ENCODE data around the gene DPAGT1.

The DPAGT1 gene

DNA sequence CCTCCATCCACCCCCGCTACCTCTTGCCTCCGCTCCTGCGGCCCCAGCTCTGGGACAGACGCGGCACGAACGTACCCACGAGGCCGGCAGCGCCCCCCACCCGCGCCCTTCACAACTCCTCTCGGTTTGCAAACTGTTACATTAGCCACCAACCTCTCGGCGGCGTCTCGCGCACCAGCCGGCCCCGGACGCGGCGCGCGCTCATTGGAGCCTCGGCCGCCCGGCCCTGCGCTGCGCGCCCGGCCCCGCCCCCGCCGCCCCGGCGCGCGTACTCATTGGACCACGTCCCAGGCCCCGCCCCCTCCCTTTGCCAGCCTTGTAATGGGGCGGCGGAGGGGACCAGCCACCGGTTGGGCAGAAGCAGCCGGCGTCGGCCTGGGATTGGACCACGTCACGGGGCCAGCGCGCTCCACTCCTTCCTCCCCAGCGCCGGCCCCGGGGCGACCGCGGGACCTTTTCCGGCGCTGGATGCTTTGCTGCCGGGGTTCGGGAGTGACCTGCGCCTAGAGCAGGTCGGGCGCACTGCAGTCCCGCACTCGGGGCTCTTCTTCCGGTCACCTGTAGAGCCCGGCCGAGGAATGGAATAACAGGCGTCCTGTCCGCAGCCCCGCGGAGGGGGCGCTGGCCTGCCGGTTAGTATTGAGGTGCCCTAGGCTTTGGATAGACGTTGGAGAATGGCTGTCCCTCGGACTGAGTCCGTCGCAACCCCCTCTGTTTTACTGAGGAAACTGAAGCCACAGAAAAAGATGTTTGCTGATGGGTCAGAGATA lies 44.5 kb downstream of the DPAGT1 start, which contains the start of gene HYOU1 (continued):
- 0 out of 2 replicates have a peak, but pooled peaks have one; percentile 52 for TF ChIP-seq ZNF24 (tag by site-specific recombination; IDR thresholded peaks at IDR 0.05)
- 0 out of 2 replicates have a peak, but pooled peaks have one; percentile 40 for TF ChIP-seq IKZF3 (tag by site-specific recombination; IDR thresholded peaks at IDR 0.05)
- no peak for TF ChIP-seq HOXD13 (CRISPR knock-in tag; IDR thresholded peaks at IDR 0.05; ENCODE audit: borderline replicate concordance)

DNA sequence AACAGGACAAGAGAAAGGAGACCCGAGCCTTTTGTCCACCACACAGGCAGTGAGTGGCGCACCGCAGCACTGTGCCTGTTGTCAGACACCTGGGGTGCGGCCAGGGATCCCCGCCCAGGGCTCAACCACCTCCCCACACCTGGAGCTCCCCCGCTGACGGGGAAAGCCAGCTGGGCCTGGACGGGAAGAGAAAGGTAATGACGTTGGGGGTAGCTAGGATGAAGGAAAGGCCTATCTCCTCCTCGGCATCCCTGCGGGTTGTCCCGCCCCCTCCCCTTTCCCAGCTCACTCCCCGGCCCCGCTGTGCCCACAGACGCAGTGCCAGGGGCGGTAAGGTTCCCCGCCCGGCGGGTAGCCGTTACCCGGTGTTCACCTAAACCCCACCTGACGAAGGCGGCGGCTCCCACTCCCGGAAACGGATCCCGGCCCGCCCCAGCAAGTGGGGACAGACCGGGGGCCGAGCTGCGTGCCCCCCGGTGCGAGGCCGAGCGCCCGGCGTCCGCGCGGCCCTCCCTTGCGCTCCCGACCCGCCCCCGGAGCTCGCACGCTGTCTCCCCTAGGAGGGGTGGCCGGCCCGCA lies 45.1 kb downstream of the DPAGT1 start:
- H3K4me3 ChIP-seq (ENCODE audit: low read depth, low read length): peak overlapping the region; percentile 85
- CTCF ChIA-PET: interaction anchor here (0.7 to 1.8 kb wide), 4 partner anchors 14 to 282 kb away, joined by 3 to 6 read pairs (median 4); no protein-coding TSS in a partner anchor
- H3K9me3 ChIP-seq (ENCODE audit: control insufficient read depth, insufficient read depth, low read depth, low read length): no peaks in the 10 kb centered on the region
- peak overlapping the region; percentile 72; the same call in 1 of the 2 replicates for H3K27ac ChIP-seq (ENCODE audit: extremely low read depth, low read depth, low read length)
- POLR2A ChIA-PET: interaction anchor here (0.5 to 4.0 kb wide), 18 partner anchors 9 to 261 kb away, joined by 3 to 20 read pairs (median 4); partner anchors contain the start of genes C2CD2L, DPAGT1, HINFP and HMBS
- H3K4me1 ChIP-seq (ENCODE audit: control insufficient read depth, insufficient read depth, low read length): no peaks in the 10 kb centered on the region
- TF ChIP-seq SALL2 (tag by site-specific recombination; IDR thresholded peaks at IDR 0.05; ENCODE audit: borderline replicate concordance) (no peak), EGR2 (tag by site-specific recombination; IDR thresholded peaks at IDR 0.05; ENCODE audit: low read depth) (peak; percentile 53), ZNF2 (tag by site-specific recombination; IDR thresholded peaks at IDR 0.05) (no peak), ZNF76 (tag by site-specific recombination; IDR thresholded peaks at IDR 0.05; ENCODE audit: borderline replicate concordance, low read depth) (0 out of 2 replicates have a peak, but pooled peaks have one; percentile 38), ZBTB48 (tag by site-specific recombination; IDR thresholded peaks at IDR 0.05) (peak; percentile 11; the same call in 1 of the 2 replicates), GLIS2 (tag by site-specific recombination; IDR thresholded peaks at IDR 0.05) (peak; percentile 51), SP2 (tag by site-specific recombination; IDR thresholded peaks at IDR 0.05) (peak; percentile 63), GLIS1 (tag by site-specific recombination; IDR thresholded peaks at IDR 0.05) (peak; percentile 66), ZFHX2 (tag by site-specific recombination; conservative IDR thresholded peaks at IDR 0.05) (peak; percentile 87), ZNF335 (tag by site-specific recombination; conservative IDR thresholded peaks at IDR 0.05) (peak; percentile 49), ZBTB7A (tag by site-specific recombination; IDR thresholded peaks at IDR 0.05; ENCODE audit: low read depth) (no peak), ZNF561 (tag by site-specific recombination; IDR thresholded peaks at IDR 0.05; ENCODE audit: borderline replicate concordance) (peak; percentile 50; the same call in 1 of the 2 replicates), ZIC2 (tag by site-specific recombination; IDR thresholded peaks at IDR 0.05) (peak; percentile 77)
- TF ChIP-seq, protein P1, sequence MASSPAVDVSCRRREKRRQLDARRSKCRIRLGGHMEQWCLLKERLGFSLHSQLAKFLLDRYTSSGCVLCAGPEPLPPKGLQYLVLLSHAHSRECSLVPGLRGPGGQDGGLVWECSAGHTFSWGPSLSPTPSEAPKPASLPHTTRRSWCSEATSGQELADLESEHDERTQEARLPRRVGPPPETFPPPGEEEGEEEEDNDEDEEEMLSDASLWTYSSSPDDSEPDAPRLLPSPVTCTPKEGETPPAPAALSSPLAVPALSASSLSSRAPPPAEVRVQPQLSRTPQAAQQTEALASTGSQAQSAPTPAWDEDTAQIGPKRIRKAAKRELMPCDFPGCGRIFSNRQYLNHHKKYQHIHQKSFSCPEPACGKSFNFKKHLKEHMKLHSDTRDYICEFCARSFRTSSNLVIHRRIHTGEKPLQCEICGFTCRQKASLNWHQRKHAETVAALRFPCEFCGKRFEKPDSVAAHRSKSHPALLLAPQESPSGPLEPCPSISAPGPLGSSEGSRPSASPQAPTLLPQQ (tag by site-specific recombination; IDR thresholded peaks at IDR 0.05): peak; percentile 17; the same call in 1 of the 2 replicates
- TF ChIP-seq, protein P2, sequence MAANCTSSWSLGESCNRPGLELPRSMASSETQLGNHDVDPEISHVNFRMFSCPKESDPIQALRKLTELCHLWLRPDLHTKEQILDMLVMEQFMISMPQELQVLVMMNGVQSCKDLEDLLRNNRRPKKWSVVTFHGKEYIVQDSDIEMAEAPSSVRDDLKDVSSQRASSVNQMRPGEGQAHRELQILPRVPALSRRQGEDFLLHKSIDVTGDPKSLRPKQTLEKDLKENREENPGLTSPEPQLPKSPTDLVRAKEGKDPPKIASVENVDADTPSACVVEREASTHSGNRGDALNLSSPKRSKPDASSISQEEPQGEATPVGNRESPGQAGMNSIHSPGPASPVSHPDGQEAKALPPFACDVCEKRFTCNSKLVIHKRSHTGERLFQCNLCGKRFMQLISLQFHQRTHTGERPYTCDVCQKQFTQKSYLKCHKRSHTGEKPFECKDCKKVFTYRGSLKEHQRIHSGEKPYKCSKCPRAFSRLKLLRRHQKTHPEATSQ (tag by site-specific recombination; IDR thresholded peaks at IDR 0.05): no peak
- TF ChIP-seq, protein P3, sequence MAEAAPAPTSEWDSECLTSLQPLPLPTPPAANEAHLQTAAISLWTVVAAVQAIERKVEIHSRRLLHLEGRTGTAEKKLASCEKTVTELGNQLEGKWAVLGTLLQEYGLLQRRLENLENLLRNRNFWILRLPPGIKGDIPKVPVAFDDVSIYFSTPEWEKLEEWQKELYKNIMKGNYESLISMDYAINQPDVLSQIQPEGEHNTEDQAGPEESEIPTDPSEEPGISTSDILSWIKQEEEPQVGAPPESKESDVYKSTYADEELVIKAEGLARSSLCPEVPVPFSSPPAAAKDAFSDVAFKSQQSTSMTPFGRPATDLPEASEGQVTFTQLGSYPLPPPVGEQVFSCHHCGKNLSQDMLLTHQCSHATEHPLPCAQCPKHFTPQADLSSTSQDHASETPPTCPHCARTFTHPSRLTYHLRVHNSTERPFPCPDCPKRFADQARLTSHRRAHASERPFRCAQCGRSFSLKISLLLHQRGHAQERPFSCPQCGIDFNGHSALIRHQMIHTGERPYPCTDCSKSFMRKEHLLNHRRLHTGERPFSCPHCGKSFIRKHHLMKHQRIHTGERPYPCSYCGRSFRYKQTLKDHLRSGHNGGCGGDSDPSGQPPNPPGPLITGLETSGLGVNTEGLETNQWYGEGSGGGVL (tag by site-specific recombination; IDR thresholded peaks at IDR 0.05): peak; percentile 56; the same call in 1 of the 2 replicates
- TF ChIP-seq, protein P4, sequence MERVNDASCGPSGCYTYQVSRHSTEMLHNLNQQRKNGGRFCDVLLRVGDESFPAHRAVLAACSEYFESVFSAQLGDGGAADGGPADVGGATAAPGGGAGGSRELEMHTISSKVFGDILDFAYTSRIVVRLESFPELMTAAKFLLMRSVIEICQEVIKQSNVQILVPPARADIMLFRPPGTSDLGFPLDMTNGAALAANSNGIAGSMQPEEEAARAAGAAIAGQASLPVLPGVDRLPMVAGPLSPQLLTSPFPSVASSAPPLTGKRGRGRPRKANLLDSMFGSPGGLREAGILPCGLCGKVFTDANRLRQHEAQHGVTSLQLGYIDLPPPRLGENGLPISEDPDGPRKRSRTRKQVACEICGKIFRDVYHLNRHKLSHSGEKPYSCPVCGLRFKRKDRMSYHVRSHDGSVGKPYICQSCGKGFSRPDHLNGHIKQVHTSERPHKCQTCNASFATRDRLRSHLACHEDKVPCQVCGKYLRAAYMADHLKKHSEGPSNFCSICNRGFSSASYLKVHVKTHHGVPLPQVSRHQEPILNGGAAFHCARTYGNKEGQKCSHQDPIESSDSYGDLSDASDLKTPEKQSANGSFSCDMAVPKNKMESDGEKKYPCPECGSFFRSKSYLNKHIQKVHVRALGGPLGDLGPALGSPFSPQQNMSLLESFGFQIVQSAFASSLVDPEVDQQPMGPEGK (tag by site-specific recombination; IDR thresholded peaks at IDR 0.05): peak; percentile 32; the same call in 1 of the 2 replicates
- H3K36me3 ChIP-seq (ENCODE audit: control insufficient read depth in 2 of 2, insufficient read depth in 1 of 2, low read length in 2 of 2): peaks cover 4 to 43% of the 10 kb centered on the region in 2 experiments; a peak in 1 of 3 replicates
